Astrocyte (in vitro differentiated cells and primary cell): ENCODE results near the gene NINL. TPM values are rescaled to one million over a fixed set of nuclear protein-coding genes. Genes with fewer than 3 reads are reported as not detected.

ENCODE experiments used
- DNase-seq: peaks from one replicate; pipeline ENCODE4 v3.0.0-alpha.2; 2010; ENCODE audit warnings: low read depth
- FAIRE-seq: peaks from 2 replicates; lab custom pipeline; 2011; peaks lifted over from hg19 to GRCh38; lab: Jason Lieb, UNC
- H2AFZ ChIP-seq: 2 replicates; pipeline ENCODE4 v1.6.0; 2012; ENCODE audit warnings: low read depth, low read length, inconsistent platforms
- H3K27ac ChIP-seq: 2 replicates; pipeline ENCODE4 v1.5.1; 2011; ENCODE audit warnings: low read depth, low read length, inconsistent platforms
- H3K27me3 ChIP-seq: 2 replicates; pipeline ENCODE4 v1.6.0; 2011; ENCODE audit warnings: low read length, inconsistent platforms; ENCODE audit not compliant: insufficient read depth
- H3K36me3 ChIP-seq: 2 replicates; pipeline ENCODE4 v1.5.1; 2011; ENCODE audit warnings: low read length, inconsistent platforms; ENCODE audit not compliant: insufficient read depth
- H3K4me1 ChIP-seq: 2 replicates; pipeline ENCODE4 v1.5.1; 2011; ENCODE audit warnings: low read length, inconsistent platforms; ENCODE audit not compliant: insufficient read depth
- H3K4me2 ChIP-seq: 2 replicates; pipeline ENCODE4 v1.6.0; 2012; ENCODE audit warnings: low read length, inconsistent platforms
- H3K4me3 ChIP-seq: 2 replicates; pipeline ENCODE4 v1.5.1; 2011; ENCODE audit warnings: low read depth, mild to moderate bottlenecking, low read length, inconsistent platforms; ENCODE audit not compliant: insufficient read depth
- H3K79me2 ChIP-seq: 2 replicates; pipeline ENCODE4 v1.6.0; 2012; ENCODE audit warnings: mild to moderate bottlenecking, low read length, inconsistent platforms; ENCODE audit not compliant: insufficient read depth
- H3K9ac ChIP-seq: 2 replicates; pipeline ENCODE4 v1.6.0; 2012; ENCODE audit warnings: mild to moderate bottlenecking, low read length, inconsistent platforms
- H3K9me3 ChIP-seq: 2 replicates; pipeline ENCODE4 v1.5.1; 2012; ENCODE audit warnings: low read depth, mild to moderate bottlenecking, low read length, inconsistent platforms; ENCODE audit not compliant: insufficient read depth
- H4K20me1 ChIP-seq: 2 replicates; pipeline ENCODE4 v1.6.0; 2012; ENCODE audit warnings: low read length, inconsistent platforms; ENCODE audit not compliant: insufficient read depth
- H3K27ac Mint-ChIP-seq: one replicate; pipeline ENCODE4 v1.8.0; 2021; ENCODE audit warnings: mild to moderate bottlenecking, mixed read lengths; ENCODE audit not compliant: unreplicated experiment
- H3K27me3 Mint-ChIP-seq: one replicate; pipeline ENCODE4 v1.8.0; 2021; ENCODE audit warnings: low read depth, mixed read lengths; ENCODE audit not compliant: unreplicated experiment
- H3K36me3 Mint-ChIP-seq: one replicate; pipeline ENCODE4 v1.8.0; 2021; ENCODE audit warnings: low read depth, mixed read lengths; ENCODE audit not compliant: unreplicated experiment
- H3K4me1 Mint-ChIP-seq: one replicate; pipeline ENCODE4 v1.8.0; 2021; ENCODE audit warnings: low read depth, mixed read lengths; ENCODE audit not compliant: unreplicated experiment
- H3K4me3 Mint-ChIP-seq: one replicate; pipeline ENCODE4 v1.8.0; 2021; ENCODE audit warnings: mild to moderate bottlenecking, moderate library complexity, mixed read lengths; ENCODE audit not compliant: unreplicated experiment
- H3K9me3 Mint-ChIP-seq: one replicate; pipeline ENCODE4 v1.8.0; 2021; ENCODE audit warnings: mild to moderate bottlenecking, mixed read lengths; ENCODE audit not compliant: unreplicated experiment
- EZH2 ChIP-seq: IDR thresholded peaks from 2 replicates; pipeline ENCODE4 v1.6.1; 2012; ENCODE audit warnings: mild to moderate bottlenecking, low read length, inconsistent platforms; ENCODE audit not compliant: insufficient read depth
- total RNA-seq: library from RNA; stranded (reverse); gene quantifications from 2 replicates; pipeline ENCODE4 v1.2.1, GENCODE V29; 2021
- TF ChIP-seq, protein P1 (sequence below): IDR thresholded peaks from 2 replicates; pipeline ENCODE4 v1.5.1; 2011; ENCODE audit warnings: low read depth, mild to moderate bottlenecking, inconsistent platforms, low read length, moderate library complexity; ENCODE audit not compliant: insufficient read depth

NINL gene
- total RNA-seq, 1 donor from 2014 or later, result 10.2 TPM

DNA sequence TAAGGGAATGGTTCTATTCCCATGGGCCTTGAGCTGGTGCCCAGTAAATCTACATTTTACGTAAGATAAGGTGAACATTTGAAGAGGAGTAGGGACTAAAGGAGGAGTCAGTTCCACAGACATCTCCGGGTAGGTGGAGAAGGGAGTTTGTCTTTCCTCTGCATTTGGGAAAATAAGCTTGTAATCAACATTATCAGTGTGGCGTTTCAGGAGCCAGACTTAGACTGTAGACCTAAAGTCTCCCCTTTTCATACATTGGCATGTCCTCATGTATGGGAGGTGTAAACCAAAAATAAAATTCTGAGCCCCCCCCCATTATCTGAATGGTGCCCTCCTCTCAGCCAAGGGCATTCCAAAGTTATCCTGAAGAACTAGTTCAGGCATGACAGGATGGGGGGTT lies 40.2 kb downstream of the NINL start:
- FAIRE-seq (no peak), DNase-seq (no peak)
- Histone ChIP-seq H3K79me2 (peaks cover 21% of the 10 kb centered on the region), H4K20me1 (peaks cover 70% of the 10 kb centered on the region), H3K36me3 (no peaks in the 10 kb centered on the region), H2AFZ (no peak overlapping the region), H3K27me3 (no peaks in the 10 kb centered on the region), H3K27ac (no peak overlapping the region), H3K4me1 (peaks cover 21% of the 10 kb centered on the region), H3K9me3 (no peaks in the 10 kb centered on the region), H3K9ac (no peak overlapping the region), H3K4me2 (peak overlapping the region; percentile 3), H3K4me3 (no peak overlapping the region)
- Mint-ChIP-seq H3K27me3 (no peaks in the 10 kb centered on the region), H3K4me3 (no peak overlapping the region), H3K4me1 (peaks cover 35% of the 10 kb centered on the region), H3K36me3 (peaks cover 4% of the 10 kb centered on the region), H3K27ac (no peak overlapping the region), H3K9me3 (no peaks in the 10 kb centered on the region)
- TF ChIP-seq, protein P1, sequence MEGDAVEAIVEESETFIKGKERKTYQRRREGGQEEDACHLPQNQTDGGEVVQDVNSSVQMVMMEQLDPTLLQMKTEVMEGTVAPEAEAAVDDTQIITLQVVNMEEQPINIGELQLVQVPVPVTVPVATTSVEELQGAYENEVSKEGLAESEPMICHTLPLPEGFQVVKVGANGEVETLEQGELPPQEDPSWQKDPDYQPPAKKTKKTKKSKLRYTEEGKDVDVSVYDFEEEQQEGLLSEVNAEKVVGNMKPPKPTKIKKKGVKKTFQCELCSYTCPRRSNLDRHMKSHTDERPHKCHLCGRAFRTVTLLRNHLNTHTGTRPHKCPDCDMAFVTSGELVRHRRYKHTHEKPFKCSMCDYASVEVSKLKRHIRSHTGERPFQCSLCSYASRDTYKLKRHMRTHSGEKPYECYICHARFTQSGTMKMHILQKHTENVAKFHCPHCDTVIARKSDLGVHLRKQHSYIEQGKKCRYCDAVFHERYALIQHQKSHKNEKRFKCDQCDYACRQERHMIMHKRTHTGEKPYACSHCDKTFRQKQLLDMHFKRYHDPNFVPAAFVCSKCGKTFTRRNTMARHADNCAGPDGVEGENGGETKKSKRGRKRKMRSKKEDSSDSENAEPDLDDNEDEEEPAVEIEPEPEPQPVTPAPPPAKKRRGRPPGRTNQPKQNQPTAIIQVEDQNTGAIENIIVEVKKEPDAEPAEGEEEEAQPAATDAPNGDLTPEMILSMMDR, result no peak
- no peak for TF ChIP-seq EZH2

DNA sequence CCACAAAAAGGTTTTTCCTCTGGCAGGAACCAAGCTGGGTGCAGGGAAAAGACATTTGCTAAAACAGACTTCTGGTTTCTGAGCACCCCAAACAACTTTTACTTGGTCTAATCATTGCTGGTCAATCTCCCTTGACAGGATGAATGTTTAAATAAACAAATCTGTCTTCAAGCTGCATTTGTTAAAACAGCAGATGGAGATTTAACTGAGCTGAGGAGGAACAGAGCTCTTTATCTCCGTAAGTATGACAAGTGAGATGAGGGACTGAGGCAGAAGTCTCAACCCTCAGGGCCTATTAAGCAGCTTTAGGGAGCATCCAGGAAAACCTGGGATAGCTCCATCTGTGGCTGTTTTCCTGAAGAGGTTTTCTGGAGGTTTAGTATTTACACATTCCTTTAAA lies 40.6 kb downstream of the NINL start:
- Histone ChIP-seq H3K27me3 (no peaks in the 10 kb centered on the region), H3K4me1 (peaks cover 21% of the 10 kb centered on the region), H3K4me2 (peak overlapping the region; percentile 3), H3K9me3 (no peaks in the 10 kb centered on the region), H4K20me1 (peaks cover 70% of the 10 kb centered on the region), H2AFZ (no peak overlapping the region), H3K27ac (no peak overlapping the region), H3K36me3 (no peaks in the 10 kb centered on the region), H3K79me2 (peaks cover 21% of the 10 kb centered on the region), H3K4me3 (no peak overlapping the region), H3K9ac (no peak overlapping the region)
- no peak overlapping the region for H3K27ac Mint-ChIP-seq
- no peak for DNase-seq
- TF ChIP-seq, protein P1, result no peak
- TF ChIP-seq EZH2, result no peak
- no peak for FAIRE-seq
- H3K27me3 Mint-ChIP-seq, result no peaks in the 10 kb centered on the region
- H3K4me3 Mint-ChIP-seq, result no peak overlapping the region
- H3K4me1 Mint-ChIP-seq, result peaks cover 34% of the 10 kb centered on the region
- peaks cover 4% of the 10 kb centered on the region for H3K36me3 Mint-ChIP-seq
- no peaks in the 10 kb centered on the region for H3K9me3 Mint-ChIP-seq

DNA sequence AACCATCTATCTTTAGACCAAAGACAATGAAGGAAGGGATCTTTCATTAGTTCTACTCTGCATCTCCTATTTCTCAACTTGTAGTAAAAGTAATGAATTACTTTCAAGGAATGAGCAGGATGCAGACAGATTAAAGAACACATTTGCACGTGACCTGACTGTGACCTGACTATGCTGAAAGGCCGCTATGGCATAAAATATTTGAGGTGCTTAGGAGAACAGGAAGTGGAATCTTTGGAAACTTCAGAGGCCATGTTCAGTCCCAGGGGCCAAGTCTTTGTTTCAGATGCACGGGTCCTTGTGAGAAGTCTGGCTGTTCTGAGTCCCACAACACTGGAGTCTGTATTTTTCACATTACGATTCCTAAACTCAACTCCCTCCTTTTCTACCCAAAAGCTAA lies 41.0 kb downstream of the NINL start:
- H4K20me1 ChIP-seq, result peaks cover 70% of the 10 kb centered on the region
- Mint-ChIP-seq H3K4me3 (no peak overlapping the region), H3K27me3 (no peaks in the 10 kb centered on the region), H3K4me1 (peaks cover 36% of the 10 kb centered on the region), H3K9me3 (no peaks in the 10 kb centered on the region), H3K27ac (no peak overlapping the region), H3K36me3 (peaks cover 4% of the 10 kb centered on the region)
- no peaks in the 10 kb centered on the region for H3K36me3 ChIP-seq
- no peak for FAIRE-seq
- H3K79me2 ChIP-seq, result peaks cover 20% of the 10 kb centered on the region
- no peak overlapping the region for H3K27ac ChIP-seq
- no peak overlapping the region for H3K4me3 ChIP-seq
- no peak overlapping the region for H3K9ac ChIP-seq
- peak overlapping the region; percentile 3 for H3K4me2 ChIP-seq
- H3K4me1 ChIP-seq, result peaks cover 18% of the 10 kb centered on the region
- no peaks in the 10 kb centered on the region for H3K9me3 ChIP-seq
- no peak for DNase-seq
- no peaks in the 10 kb centered on the region for H3K27me3 ChIP-seq
- no peak overlapping the region for H2AFZ ChIP-seq
- TF ChIP-seq, protein P1, result no peak
- no peak for TF ChIP-seq EZH2
